K562 (cell line): ENCODE measurements around the gene TRDMT1. TPM values are rescaled to one million over a fixed set of nuclear protein-coding genes. Genes with fewer than 3 reads are reported as not detected.

Experiments used
- ATAC-seq: fragments of 200-7000 bp; cut with Tn5 transposase; 3 replicates; pipeline ENCODE4 v1.9.1; 2020; ENCODE audit warnings: moderate library complexity
- Bru-seq: library from RNA; stranded (reverse); fragments of 400-500 nt; gene quantifications from one replicate; lab custom pipeline; 2021; lab: Mats Ljungman, UMichigan
- BruChase-seq, 2 experiments: library from RNA; stranded (reverse); fragments of 400-500 nt; gene quantifications; one replicate each; lab custom pipeline; 2021; lab: Mats Ljungman, UMichigan
- BruUV-seq: library from RNA; stranded (reverse); fragments of 400-500 nt; replicated peaks from 2 replicates; lab custom pipeline; 2021; lab: Mats Ljungman, UMichigan
- CTCF ChIA-PET: fragments of 300-600 bp; formaldehyde crosslinking; extraction: SDS; loops from one replicate; lab custom pipeline; 2021; ENCODE audit warnings: low intra/inter-chr PET ratio; lab: Yijun Ruan, JAX
- POLR2A ChIA-PET: fragments of 300-600, 350-650 bp; sonication (Branson Sonifier 250); formaldehyde crosslinking; extraction: SDS; loops from one replicate; lab custom pipeline; 2021; ENCODE audit warnings: antibody characterized with exemption, inconsistent platforms; lab: Yijun Ruan, JAX
- DNase-seq, 4 experiments: peaks; one replicate each; pipeline versions ENCODE4 v3.0.0 to v3.0.0-alpha.2; 2011 to 2018; ENCODE audit warnings: low spot score in 3 of 4, mixed read lengths in 3 of 4; ENCODE audit errors: extremely low read depth in 1 of 4
- FAIRE-seq: peaks from 2 replicates; lab custom pipeline; 2011; peaks lifted over from hg19 to GRCh38; lab: Jason Lieb, UNC
- H2AFZ ChIP-seq: 2 replicates; pipeline ENCODE4 v1.6.0; 2011; ENCODE audit warnings: low read depth, low read length, control low read depth, inconsistent platforms
- H3K27ac ChIP-seq: fragments of 200-600 bp; 3 replicates; pipeline ENCODE4 v1.8.0; 2011; ENCODE audit warnings: low read depth, mild to moderate bottlenecking, control low read depth, inconsistent platforms, low read length, moderate library complexity, mixed read lengths; ENCODE audit errors: extremely low read depth
- H3K27me3 ChIP-seq, 2 experiments: fragments of 300-600 bp in 1 of 2; 2 replicates in 1 of 2; 3 replicates in 1 of 2; pipeline versions ENCODE4 v1.6.0 to v1.8.0; 2011; ENCODE audit warnings: inconsistent platforms in 2 of 2, low read length in 2 of 2, mild to moderate bottlenecking in 1 of 2, mixed read lengths in 1 of 2, moderate library complexity in 1 of 2; ENCODE audit not compliant: control insufficient read depth in 2 of 2, insufficient read depth in 2 of 2
- H3K36me3 ChIP-seq: fragments of 300-600 bp; 3 replicates; pipeline ENCODE4 v1.8.0; 2011; ENCODE audit warnings: mild to moderate bottlenecking, low read length, inconsistent platforms; ENCODE audit not compliant: control insufficient read depth, insufficient read depth
- H3K4me1 ChIP-seq, 2 experiments: fragments of 200-600 bp in 1 of 2; replicated peaks in 1 of 2; 2 replicates in 1 of 2; 3 replicates in 1 of 2; pipeline versions ENCODE4 v1.5.1 to v1.8.0; 2011; ENCODE audit warnings: inconsistent platforms in 2 of 2, low read length in 2 of 2, mild to moderate bottlenecking in 1 of 2, mixed read lengths in 1 of 2, moderate library complexity in 1 of 2; ENCODE audit not compliant: control insufficient read depth in 2 of 2, insufficient read depth in 2 of 2
- H3K4me2 ChIP-seq: 2 replicates; pipeline ENCODE4 v1.6.1; 2011; ENCODE audit warnings: low read length, control low read depth, inconsistent platforms, mixed read lengths; ENCODE audit not compliant: insufficient read depth
- H3K4me3 ChIP-seq: fragments of 200-600 bp; sonication (generic), shearing (Covaris generic); 2 replicates; pipeline ENCODE4 v1.5.1; 2016; ENCODE audit warnings: control low read depth, inconsistent platforms
- H3K79me2 ChIP-seq: fragments of 200-600 bp; 3 replicates; pipeline ENCODE4 v1.8.0; 2011; ENCODE audit warnings: low read length, inconsistent platforms; ENCODE audit not compliant: control insufficient read depth, insufficient read depth
- H3K9ac ChIP-seq, 2 experiments: 2 replicates each; pipeline versions ENCODE4 v1.6.0 to v1.6.1; 2011; ENCODE audit warnings: low read depth in 2 of 2, low read length in 2 of 2, control low read depth in 1 of 2, inconsistent platforms in 1 of 2, mild to moderate bottlenecking in 1 of 2, mixed read lengths in 1 of 2; ENCODE audit not compliant: insufficient read depth in 1 of 2
- H3K9me1 ChIP-seq: one replicate; pipeline ENCODE4 v1.6.0; 2011; ENCODE audit warnings: inconsistent platforms, mild to moderate bottlenecking, low read length, moderate library complexity; ENCODE audit not compliant: control insufficient read depth, insufficient read depth
- H3K9me3 ChIP-seq: replicated peaks from 2 replicates; pipeline ENCODE4 v1.5.1; 2011; ENCODE audit warnings: low read depth, low read length, inconsistent platforms; ENCODE audit not compliant: control insufficient read depth, insufficient read depth
- H4K20me1 ChIP-seq: replicated peaks from 2 replicates; pipeline ENCODE4 v1.6.1; 2011; ENCODE audit warnings: low read length, inconsistent platforms, mixed read lengths; ENCODE audit not compliant: control insufficient read depth, insufficient read depth
- JUND ChIP-seq, 2 experiments: IDR thresholded peaks; 2 replicates in 1 of 2; 3 replicates in 1 of 2; pipeline ENCODE4 v1.6.1; 2011; ENCODE audit warnings: borderline replicate concordance in 2 of 2, low read depth in 2 of 2, low read length in 2 of 2, improper control_type of control experiment in 1 of 2, missing biosample characterization in 1 of 2, missing genetic modification characterization in 1 of 2, missing genetic modification reagents in 1 of 2
- RHOXF2B ChIP-seq: fragments of 250-450 bp; sonication (Bioruptor Pico); conservative IDR thresholded peaks from 2 replicates; pipeline ENCODE4 v1.5.1; 2021
- YBX1 ChIP-seq: fragments of 450-650 bp; IDR thresholded peaks from 2 replicates; pipeline ENCODE4 v1.7.1; 2016; ENCODE audit warnings: mild to moderate bottlenecking
- WGBS: fragments of 100-300 bp; shearing (Covaris generic); methylation state at CpG from one replicate; pipeline ENCODE4 v1.1.6; 2016; ENCODE audit warnings: low coverage, mixed read lengths; ENCODE audit not compliant: insufficient coverage; ENCODE audit errors: missing lambda C conversion rate; 5-methylcytosine and 5-hydroxymethylcytosine counted together
- in situ Hi-C: fragments of 300-500 bp; cut with MboI; formaldehyde crosslinking; loops from 4 replicates; pipeline ENCODE4 v1.15.0; 2018; ENCODE audit warnings: inconsistent platforms, mixed read lengths
- intact Hi-C: fragments of 100-400 bp; cut with micrococcal nuclease; formaldehyde crosslinking; loops from 2 replicates; pipeline ENCODE4 v1.14.2; 2022
- long read RNA-seq, 3 experiments: library from polyadenylated mRNA in 2 of 3; library from RNA in 1 of 3; unstranded in 2 of 3; stranded (forward) in 1 of 3; transcript quantifications; one replicate each; pipeline ENCODE4 v2.0.0, GENCODE V29; 2019 to 2022
- polyA minus RNA-seq, 3 experiments: library from RNA; depleted of rRNA, polyadenylated mRNA; stranded (reverse); fragments of >200 nt; gene quantifications; 2 replicates each; pipeline ENCODE4 v1.2.3, GENCODE V29; 2011
- polyA plus RNA-seq, 8 experiments: library from polyadenylated mRNA; depleted of rRNA in 4 of 8; stranded (reverse) in 5 of 8; unstranded in 3 of 8; fragments of >200 nt; fragmentation: Nextera tagmentation in 2 of 8; fragmentation: Illumina TruSeq in 1 of 8; extraction: Ambion mirVana in 2 of 8; extraction: Trizol in 1 of 8; gene quantifications; 2 replicates each; pipeline versions ENCODE4 v1.2.1 to v1.2.3, GENCODE V29; 2011 to 2014; ENCODE audit warnings: inconsistent platforms in 1 of 8, missing spikeins in 1 of 8
- total RNA-seq, 7 experiments: library from RNA; depleted of rRNA in 6 of 7; stranded (reverse); fragments of >200 nt in 6 of 7; fragmentation: Illumina TruSeq in 2 of 7; extraction: Trizol in 2 of 7; gene quantifications; 2 replicates each; pipeline versions ENCODE4 v1.2.1 to v1.2.3, GENCODE V29; 2011 to 2021; ENCODE audit warnings: low replicate concordance in 1 of 7
- TF ChIP-seq, protein P1 (sequence below): fragments of 450-650 bp; IDR thresholded peaks from 2 replicates; pipeline ENCODE4 v1.6.1; 2016; ENCODE audit warnings: low read depth

Gene TRDMT1, protein sequence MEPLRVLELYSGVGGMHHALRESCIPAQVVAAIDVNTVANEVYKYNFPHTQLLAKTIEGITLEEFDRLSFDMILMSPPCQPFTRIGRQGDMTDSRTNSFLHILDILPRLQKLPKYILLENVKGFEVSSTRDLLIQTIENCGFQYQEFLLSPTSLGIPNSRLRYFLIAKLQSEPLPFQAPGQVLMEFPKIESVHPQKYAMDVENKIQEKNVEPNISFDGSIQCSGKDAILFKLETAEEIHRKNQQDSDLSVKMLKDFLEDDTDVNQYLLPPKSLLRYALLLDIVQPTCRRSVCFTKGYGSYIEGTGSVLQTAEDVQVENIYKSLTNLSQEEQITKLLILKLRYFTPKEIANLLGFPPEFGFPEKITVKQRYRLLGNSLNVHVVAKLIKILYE
- total RNA-seq (2011; cell fraction: chromatin; rRNA removed; ENCODE audit: low replicate concordance) = 5.7 and 18.9 TPM in 2 replicates
- 2.3 and 4.5 TPM in 2 replicates for total RNA-seq (2011; cell fraction: nucleolus; rRNA removed)
- total RNA-seq (2011; cell fraction: nucleoplasm; rRNA removed) = 10.6 and 14.4 TPM in 2 replicates
- 5.6 and 6.9 TPM in 2 replicates for total RNA-seq (2014; rRNA removed)
- total RNA-seq (2014; rRNA removed; fragmentation: Illumina TruSeq; extraction: Trizol) = 10.5 and 10.7 TPM in 2 replicates
- total RNA-seq (2015; rRNA removed; fragmentation: Illumina TruSeq; extraction: Trizol) = 5.6 and 7.0 TPM in 2 replicates
- 9.1 and 10.2 TPM in 2 replicates for total RNA-seq (2021)
- 6.9 and 12.6 TPM in 2 replicates for polyA plus RNA-seq (2011; rRNA removed)
- polyA plus RNA-seq (2011; cell fraction: cytosol; rRNA removed) = 1.8 and 2.4 TPM in 2 replicates
- 5.4 and 6.7 TPM in 2 replicates for polyA plus RNA-seq (2011; cell fraction: nucleus; rRNA removed)
- polyA plus RNA-seq (2012) = 4.1 and 6.4 TPM in 2 replicates
- polyA plus RNA-seq (2014; fragmentation: Illumina TruSeq; extraction: Trizol) = 6.5 and 9.6 TPM in 2 replicates
- polyA plus RNA-seq (2014; fragmentation: Nextera tagmentation; extraction: Ambion mirVana) = 1 to 10 TPM; 8.7 to 9.3 TPM
- 5.4 and 6.2 TPM in 2 replicates for polyA plus RNA-seq (2014; rRNA removed)
- 10.9 and 12.3 TPM in 2 replicates for polyA minus RNA-seq (2011; rRNA and poly(A)+ RNA removed)
- polyA minus RNA-seq (2011; cell fraction: cytosol; rRNA and poly(A)+ RNA removed) = 4.1 and 7.2 TPM in 2 replicates
- 7.5 and 12.0 TPM in 2 replicates for polyA minus RNA-seq (2011; cell fraction: nucleus; rRNA and poly(A)+ RNA removed)
- Bru-seq, nascent RNA = percentile 64 among the genes with signal in this experiment
- BruChase-seq, experiment 1, labeled RNA remaining after a 2-hour chase = percentile 67 among the genes with signal in this experiment
- percentile 63 among the genes with signal in this experiment for BruChase-seq, experiment 2, labeled RNA remaining after a 6-hour chase
- long read RNA-seq, experiment 1, full-length matches to known transcripts = 31 of 48 reads
- long read RNA-seq, experiment 1, partial matches to known transcripts = 3 of 48 reads
- long read RNA-seq, experiment 1, other reads (novel, unspliced or antisense) = 14 of 48 reads
- long read RNA-seq, experiment 2, partial matches to known transcripts = 3 of 8 reads
- long read RNA-seq, experiment 2, other reads (novel, unspliced or antisense) = 3 of 8 reads
- long read RNA-seq, experiment 3, transcript TRDMT1-203 (11 exons, 3,527 nt) = major isoform, 5 of 9 reads
- long read RNA-seq, experiment 3, partial matches to known transcripts = 2 of 9 reads
- long read RNA-seq, experiment 3, other reads (novel, unspliced or antisense) = 2 of 9 reads

DNA sequence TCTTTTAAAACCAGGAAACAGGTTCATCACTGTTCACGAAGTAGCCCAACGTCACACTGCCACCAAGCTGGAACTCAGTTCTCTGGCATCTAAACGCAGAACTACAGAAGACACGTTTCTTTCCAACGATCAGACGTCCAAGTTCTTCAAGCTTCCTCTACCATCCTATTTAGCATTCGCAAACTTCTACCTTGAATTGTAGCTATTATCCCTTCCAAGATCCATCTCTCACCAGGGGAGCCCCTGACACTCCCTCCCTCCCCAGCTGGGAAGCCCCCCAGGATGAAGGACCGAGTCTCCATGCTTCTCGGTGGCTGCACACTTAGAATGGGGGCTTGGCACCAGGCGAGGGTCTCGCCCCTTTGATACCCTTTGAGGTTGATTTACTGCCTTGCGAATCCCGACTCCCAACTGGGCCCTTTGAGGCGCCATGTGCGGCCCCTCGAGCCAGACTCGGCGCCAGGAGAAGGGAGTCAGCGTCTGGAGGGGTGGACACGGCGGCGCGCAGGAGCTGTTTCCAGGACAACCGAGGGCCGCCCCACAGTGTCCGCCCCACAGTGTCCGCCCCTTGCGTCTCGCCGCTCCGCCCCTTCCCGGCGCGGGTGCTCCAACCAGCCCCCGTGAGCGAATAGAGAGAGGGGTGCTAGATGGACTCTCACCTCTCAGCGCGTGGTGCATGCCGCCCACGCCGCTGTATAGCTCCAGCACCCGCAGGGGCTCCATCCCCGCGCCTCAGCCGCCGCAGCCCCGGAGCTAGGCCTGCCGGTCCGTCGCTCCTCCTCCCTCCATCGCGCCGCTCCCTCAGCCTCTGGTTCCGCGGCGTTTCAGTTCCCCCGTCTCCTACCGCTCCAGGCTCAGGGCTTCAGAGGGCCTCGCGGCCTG lies at the start of gene TRDMT1:
Gene TRDMT1 (minus strand): TSS at position 761 of the 882 bp plus-strand sequence. CDS start 38 bp downstream, at position 723.
- Histone ChIP-seq H3K27ac (peak within 1 kb of the TSS; percentile 89), H2AFZ (peak within 1 kb of the TSS; percentile 90), H3K4me1 (peaks cover 14 to 52% of the 10 kb centered on the region in 2 experiments), H3K4me2 (peak within 1 kb of the TSS; percentile 81), H4K20me1 (no peaks in the 10 kb centered on the region), H3K9ac (peak within 1 kb of the TSS; percentile 79 to 95), H3K36me3 (no peaks in the 10 kb centered on the region), H3K79me2 (peaks cover 28% of the 10 kb centered on the region; the same call in 2 of the 3 replicates), H3K4me3 (peak within 1 kb of the TSS; percentile 67), H3K27me3 (no peaks in the 10 kb centered on the region), H3K9me3 (no peaks in the 10 kb centered on the region), H3K9me1 (no peaks in the 10 kb centered on the region)
- ATAC-seq (peak; percentile 97), FAIRE-seq (peak; percentile 77), DNase-seq (peak; percentile 86 to 94 (median 88))
- no TSS peak for BruUV-seq
- WGBS = under 1% methylated on average over 50 of the region's 60 CpGs
- POLR2A ChIA-PET = interaction anchor here (0.6 to 1.8 kb wide), 11 partner anchors 11 to 309 kb away, joined by 3 to 17 read pairs (median 5); no protein-coding TSS in a partner anchor
- intact Hi-C loops = loop anchor here (1.0 to 5.0 kb wide), 2 partner anchors 27 to 56 kb away; partner anchors contain the start of gene VIM
- CTCF ChIA-PET = no interaction called here
- in situ Hi-C loops = no loop called here
- TF ChIP-seq JUND (IDR thresholded peaks at IDR 0.05; ENCODE audit: borderline replicate concordance, low read depth, low read length) = peak; percentile 36; the same call in 1 of the 2 replicates
- peak; percentile 74; the same call in 2 of the 3 replicates for TF ChIP-seq JUND (tag; IDR thresholded peaks at IDR 0.05; ENCODE audit: borderline replicate concordance, low read depth, low read length)
- no peak for TF ChIP-seq RHOXF2B (CRISPR knock-in tag)
- no peak for TF ChIP-seq YBX1
- TF ChIP-seq, protein P1, sequence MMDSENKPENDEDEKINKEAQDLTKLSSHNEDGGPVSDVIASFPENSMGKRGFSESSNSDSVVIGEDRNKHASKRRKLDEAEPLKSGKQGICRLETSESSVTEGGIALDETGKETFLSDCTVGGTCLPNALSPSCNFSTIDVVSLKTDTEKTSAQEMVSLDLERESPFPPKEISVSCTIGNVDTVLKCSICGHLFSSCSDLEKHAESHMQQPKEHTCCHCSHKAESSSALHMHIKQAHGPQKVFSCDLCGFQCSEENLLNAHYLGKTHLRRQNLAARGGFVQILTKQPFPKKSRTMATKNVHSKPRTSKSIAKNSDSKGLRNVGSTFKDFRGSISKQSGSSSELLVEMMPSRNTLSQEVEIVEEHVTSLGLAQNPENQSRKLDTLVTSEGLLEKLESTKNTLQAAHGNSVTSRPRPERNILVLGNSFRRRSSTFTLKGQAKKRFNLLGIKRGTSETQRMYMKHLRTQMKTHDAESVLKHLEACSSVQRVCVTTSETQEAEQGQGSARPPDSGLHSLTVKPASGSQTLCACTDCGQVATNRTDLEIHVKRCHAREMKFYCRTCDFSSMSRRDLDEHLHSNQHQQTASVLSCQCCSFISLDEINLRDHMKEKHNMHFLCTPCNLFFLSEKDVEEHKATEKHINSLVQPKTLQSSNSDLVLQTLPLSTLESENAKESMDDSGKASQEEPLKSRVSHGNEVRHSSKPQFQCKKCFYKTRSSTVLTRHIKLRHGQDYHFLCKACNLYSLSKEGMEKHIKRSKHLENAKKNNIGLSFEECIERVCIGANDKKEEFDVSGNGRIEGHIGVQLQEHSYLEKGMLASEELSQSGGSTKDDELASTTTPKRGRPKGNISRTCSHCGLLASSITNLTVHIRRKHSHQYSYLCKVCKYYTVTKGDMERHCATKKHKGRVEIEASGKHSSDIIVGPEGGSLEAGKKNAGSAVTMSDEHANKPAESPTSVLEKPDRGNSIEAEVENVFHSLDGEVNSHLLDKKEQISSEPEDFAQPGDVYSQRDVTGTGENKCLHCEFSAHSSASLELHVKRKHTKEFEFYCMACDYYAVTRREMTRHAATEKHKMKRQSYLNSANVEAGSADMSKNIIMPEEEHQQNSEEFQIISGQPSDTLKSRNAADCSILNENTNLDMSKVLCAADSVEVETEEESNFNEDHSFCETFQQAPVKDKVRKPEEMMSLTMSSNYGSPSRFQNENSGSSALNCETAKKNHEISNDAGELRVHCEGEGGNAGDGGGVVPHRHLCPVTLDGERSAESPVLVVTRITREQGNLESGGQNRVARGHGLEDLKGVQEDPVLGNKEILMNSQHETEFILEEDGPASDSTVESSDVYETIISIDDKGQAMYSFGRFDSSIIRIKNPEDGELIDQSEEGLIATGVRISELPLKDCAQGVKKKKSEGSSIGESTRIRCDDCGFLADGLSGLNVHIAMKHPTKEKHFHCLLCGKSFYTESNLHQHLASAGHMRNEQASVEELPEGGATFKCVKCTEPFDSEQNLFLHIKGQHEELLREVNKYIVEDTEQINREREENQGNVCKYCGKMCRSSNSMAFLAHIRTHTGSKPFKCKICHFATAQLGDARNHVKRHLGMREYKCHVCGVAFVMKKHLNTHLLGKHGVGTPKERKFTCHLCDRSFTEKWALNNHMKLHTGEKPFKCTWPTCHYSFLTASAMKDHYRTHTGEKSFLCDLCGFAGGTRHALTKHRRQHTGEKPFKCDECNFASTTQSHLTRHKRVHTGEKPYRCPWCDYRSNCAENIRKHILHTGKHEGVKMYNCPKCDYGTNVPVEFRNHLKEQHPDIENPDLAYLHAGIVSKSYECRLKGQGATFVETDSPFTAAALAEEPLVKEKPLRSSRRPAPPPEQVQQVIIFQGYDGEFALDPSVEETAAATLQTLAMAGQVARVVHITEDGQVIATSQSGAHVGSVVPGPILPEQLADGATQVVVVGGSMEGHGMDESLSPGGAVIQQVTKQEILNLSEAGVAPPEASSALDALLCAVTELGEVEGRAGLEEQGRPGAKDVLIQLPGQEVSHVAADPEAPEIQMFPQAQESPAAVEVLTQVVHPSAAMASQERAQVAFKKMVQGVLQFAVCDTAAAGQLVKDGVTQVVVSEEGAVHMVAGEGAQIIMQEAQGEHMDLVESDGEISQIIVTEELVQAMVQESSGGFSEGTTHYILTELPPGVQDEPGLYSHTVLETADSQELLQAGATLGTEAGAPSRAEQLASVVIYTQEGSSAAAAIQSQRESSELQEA = no peak
